Measurements from ENCODE around the gene PNPLA4. TPM values are rescaled to one million over a fixed set of nuclear protein-coding genes. Genes with fewer than 3 reads are reported as not detected.

The PNPLA4 gene
- total and polyA plus RNA-seq, 4 donors: 10.1 to 28.3 (median 15.4) TPM

DNA sequence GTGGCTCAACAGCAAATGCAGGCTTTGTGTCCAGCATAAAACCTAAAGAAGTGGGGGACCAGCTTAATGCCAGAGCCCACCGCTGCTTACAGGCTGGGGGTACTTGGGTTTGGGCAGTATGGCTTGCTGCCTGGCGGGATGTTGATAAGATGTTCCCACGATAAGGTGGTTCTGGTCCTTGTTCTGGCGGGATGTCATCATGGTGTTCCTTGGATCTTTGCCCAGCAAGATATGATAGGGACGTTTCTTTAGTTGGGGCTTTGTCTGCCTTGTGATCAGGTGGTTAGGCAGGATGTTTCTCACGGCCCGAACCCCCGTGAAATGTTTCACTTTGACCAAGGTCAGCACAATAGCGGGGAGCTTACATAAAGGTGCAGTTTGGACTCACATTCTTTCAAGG, 35.3 kb downstream of the PNPLA4 start:
- TF ChIP-seq REST (IDR thresholded peaks at IDR 0.05) (no peak), RAD21 (IDR thresholded peaks at IDR 0.05) (no peak), HNF4A (conservative IDR thresholded peaks at IDR 0.05) (no peak), RXRA (IDR thresholded peaks at IDR 0.05) (no peak), GABPA (IDR thresholded peaks at IDR 0.05 in 1 of 2, conservative IDR thresholded peaks at IDR 0.05 in 1 of 2) (no peak), FOXA1 (IDR thresholded peaks at IDR 0.05) (no peak)
- TF ChIP-seq, protein P1, sequence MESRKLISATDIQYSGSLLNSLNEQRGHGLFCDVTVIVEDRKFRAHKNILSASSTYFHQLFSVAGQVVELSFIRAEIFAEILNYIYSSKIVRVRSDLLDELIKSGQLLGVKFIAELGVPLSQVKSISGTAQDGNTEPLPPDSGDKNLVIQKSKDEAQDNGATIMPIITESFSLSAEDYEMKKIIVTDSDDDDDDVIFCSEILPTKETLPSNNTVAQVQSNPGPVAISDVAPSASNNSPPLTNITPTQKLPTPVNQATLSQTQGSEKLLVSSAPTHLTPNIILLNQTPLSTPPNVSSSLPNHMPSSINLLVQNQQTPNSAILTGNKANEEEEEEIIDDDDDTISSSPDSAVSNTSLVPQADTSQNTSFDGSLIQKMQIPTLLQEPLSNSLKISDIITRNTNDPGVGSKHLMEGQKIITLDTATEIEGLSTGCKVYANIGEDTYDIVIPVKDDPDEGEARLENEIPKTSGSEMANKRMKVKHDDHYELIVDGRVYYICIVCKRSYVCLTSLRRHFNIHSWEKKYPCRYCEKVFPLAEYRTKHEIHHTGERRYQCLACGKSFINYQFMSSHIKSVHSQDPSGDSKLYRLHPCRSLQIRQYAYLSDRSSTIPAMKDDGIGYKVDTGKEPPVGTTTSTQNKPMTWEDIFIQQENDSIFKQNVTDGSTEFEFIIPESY (IDR thresholded peaks at IDR 0.05): no peak
- Histone ChIP-seq H3K4me1 (ENCODE audit: control insufficient read depth in 4 of 4, insufficient read depth in 4 of 4, low read length in 3 of 4) (no peaks in the 10 kb centered on the region), H3K27ac (ENCODE audit: low read depth in 1 of 2, low read length in 2 of 2) (no peak overlapping the region), H3K36me3 (ENCODE audit: control insufficient read depth in 4 of 4, insufficient read depth in 3 of 4, low read depth in 1 of 4, low read length in 3 of 4) (peaks cover 0 to 3% (median 1%) of the 10 kb centered on the region in 4 donors), H3K9ac (ENCODE audit: low read depth in 1 of 2, low read length in 2 of 2) (no peak overlapping the region), H3K9me3 (ENCODE audit: control insufficient read depth in 4 of 4, low read length in 3 of 4) (no peaks in the 10 kb centered on the region), H3K27me3 (ENCODE audit: control insufficient read depth in 4 of 4, insufficient read depth in 4 of 4, low read length in 3 of 4) (no peaks in the 10 kb centered on the region), H3K4me3 (ENCODE audit: low read depth in 1 of 3, low read length in 3 of 3) (no peak overlapping the region)
- no peak for DNase-seq (ENCODE audit: low spot score)
- 35% methylated on average over 9 of the region's 9 CpGs for whole genome bisulfite sequencing

DNA sequence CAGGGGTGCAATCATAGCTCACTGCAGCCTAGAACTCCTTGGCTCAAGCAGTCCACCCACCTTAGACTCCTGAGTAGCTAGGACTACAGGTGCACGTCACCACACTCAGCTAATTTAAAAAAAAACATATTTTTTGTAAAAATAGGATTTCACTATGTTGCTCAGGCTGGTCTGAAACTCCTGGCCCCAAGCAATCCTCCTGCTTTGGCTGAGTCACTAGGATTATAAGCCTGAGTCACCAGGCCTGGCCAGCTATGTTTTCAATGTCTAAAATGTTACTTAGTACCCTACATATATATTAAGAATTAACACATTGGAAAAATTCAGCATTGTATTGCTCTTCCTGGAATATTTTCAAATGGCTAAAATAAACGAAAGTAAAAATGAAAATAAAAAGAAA, 37.5 kb downstream of the PNPLA4 start:
- 90% methylated on average over 2 of the region's 2 CpGs for WGBS
- H3K27ac ChIP-seq (ENCODE audit: low read depth in 1 of 2, low read length in 2 of 2): no peak overlapping the region
- DNase-seq (ENCODE audit: low spot score): no peak
- no peak overlapping the region for H3K4me3 ChIP-seq (ENCODE audit: low read depth in 1 of 3, low read length in 3 of 3)
- TF ChIP-seq NR2F2 (IDR thresholded peaks at IDR 0.05) (no peak), EGR1 (IDR thresholded peaks at IDR 0.05; ENCODE audit: low read depth in 2 of 2) (no peak), REST (IDR thresholded peaks at IDR 0.05) (no peak), TAF1 (conservative IDR thresholded peaks at IDR 0.05) (no peak), YY1 (IDR thresholded peaks at IDR 0.05) (no peak), MAX (IDR thresholded peaks at IDR 0.05) (no peak), RXRA (IDR thresholded peaks at IDR 0.05) (no peak), HNF4G (IDR thresholded peaks at IDR 0.05) (no peak), HNF4A (conservative IDR thresholded peaks at IDR 0.05) (no peak), SP1 (IDR thresholded peaks at IDR 0.05) (no peak), FOXA2 (IDR thresholded peaks at IDR 0.05) (no peak), FOXA1 (IDR thresholded peaks at IDR 0.05) (no peak), ATF3 (IDR thresholded peaks at IDR 0.05) (no peak), RAD21 (IDR thresholded peaks at IDR 0.05) (no peak), JUND (IDR thresholded peaks at IDR 0.05) (no peak), CTCF (IDR thresholded peaks at IDR 0.05; ENCODE audit: low read depth, low read length, missing input control) (no peak), GABPA (IDR thresholded peaks at IDR 0.05 in 1 of 2, conservative IDR thresholded peaks at IDR 0.05 in 1 of 2) (no peak)
- TF ChIP-seq, protein P1 (IDR thresholded peaks at IDR 0.05): no peak
- no peaks in the 10 kb centered on the region for H3K9me3 ChIP-seq (ENCODE audit: control insufficient read depth in 4 of 4, low read length in 3 of 4)
- H3K9ac ChIP-seq (ENCODE audit: low read depth in 1 of 2, low read length in 2 of 2): no peak overlapping the region
- H3K27me3 ChIP-seq (ENCODE audit: control insufficient read depth in 4 of 4, insufficient read depth in 4 of 4, low read length in 3 of 4): no peaks in the 10 kb centered on the region
- no peaks in the 10 kb centered on the region for H3K36me3 ChIP-seq (ENCODE audit: control insufficient read depth in 4 of 4, insufficient read depth in 3 of 4, low read depth in 1 of 4, low read length in 3 of 4)
- H3K4me1 ChIP-seq (ENCODE audit: control insufficient read depth in 4 of 4, insufficient read depth in 4 of 4, low read length in 3 of 4): no peaks in the 10 kb centered on the region

All from liver (tissue), 9 donors.